GM12801 (cell line): ENCODE results near the gene CCT6B.

Source experiments
- TF ChIP-seq, protein P1 (sequence below): IDR thresholded peaks from one replicate; pipeline ENCODE4 v1.5.1; 2011; ENCODE audit warnings: control low read depth; ENCODE audit not compliant: insufficient read length; ENCODE audit errors: extremely low read depth

CCT6B gene

DNA sequence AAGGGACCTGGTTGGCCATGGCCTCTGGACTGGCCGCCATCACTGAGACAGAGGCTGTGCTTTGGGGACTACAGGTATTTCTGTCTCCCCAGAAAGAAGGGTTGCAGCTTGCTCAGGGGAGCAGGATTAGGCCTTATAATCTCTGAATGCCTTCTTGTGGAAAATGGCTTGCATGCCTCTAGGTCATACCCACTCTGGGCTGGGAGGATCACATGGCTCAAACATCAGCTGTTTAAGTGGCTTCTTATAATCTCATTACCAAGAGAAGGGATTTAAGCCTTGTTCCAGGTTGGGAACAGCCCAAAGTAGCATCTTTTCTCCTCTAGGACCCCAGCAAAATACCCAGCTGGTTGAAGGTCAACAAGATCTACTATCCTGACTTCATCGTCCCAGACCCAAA is 38.2 kb upstream of the CCT6B start:
- TF ChIP-seq, protein P1, sequence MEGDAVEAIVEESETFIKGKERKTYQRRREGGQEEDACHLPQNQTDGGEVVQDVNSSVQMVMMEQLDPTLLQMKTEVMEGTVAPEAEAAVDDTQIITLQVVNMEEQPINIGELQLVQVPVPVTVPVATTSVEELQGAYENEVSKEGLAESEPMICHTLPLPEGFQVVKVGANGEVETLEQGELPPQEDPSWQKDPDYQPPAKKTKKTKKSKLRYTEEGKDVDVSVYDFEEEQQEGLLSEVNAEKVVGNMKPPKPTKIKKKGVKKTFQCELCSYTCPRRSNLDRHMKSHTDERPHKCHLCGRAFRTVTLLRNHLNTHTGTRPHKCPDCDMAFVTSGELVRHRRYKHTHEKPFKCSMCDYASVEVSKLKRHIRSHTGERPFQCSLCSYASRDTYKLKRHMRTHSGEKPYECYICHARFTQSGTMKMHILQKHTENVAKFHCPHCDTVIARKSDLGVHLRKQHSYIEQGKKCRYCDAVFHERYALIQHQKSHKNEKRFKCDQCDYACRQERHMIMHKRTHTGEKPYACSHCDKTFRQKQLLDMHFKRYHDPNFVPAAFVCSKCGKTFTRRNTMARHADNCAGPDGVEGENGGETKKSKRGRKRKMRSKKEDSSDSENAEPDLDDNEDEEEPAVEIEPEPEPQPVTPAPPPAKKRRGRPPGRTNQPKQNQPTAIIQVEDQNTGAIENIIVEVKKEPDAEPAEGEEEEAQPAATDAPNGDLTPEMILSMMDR = no peak

DNA sequence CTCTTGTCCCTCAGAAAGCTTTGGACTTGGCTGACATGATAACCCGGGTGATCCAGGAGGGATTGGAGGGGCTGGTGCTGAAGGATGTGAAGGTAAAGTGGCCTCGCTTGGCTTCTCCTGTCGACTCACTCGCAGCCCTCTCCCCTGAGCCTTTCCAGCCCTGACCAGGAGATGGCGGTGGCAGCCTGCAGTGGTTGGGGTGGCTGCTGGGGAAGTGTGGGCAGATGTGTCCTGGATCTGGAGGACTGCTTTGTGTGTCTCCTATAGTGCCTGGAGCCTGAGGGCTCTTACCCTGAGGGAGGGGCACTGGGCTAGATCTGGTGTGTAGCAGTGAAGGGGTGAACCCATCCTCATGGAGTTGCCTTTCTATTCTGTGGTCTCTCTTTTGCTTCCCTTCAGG is 36.9 kb upstream of the CCT6B start:
- TF ChIP-seq, protein P1 = peak; percentile 6

DNA sequence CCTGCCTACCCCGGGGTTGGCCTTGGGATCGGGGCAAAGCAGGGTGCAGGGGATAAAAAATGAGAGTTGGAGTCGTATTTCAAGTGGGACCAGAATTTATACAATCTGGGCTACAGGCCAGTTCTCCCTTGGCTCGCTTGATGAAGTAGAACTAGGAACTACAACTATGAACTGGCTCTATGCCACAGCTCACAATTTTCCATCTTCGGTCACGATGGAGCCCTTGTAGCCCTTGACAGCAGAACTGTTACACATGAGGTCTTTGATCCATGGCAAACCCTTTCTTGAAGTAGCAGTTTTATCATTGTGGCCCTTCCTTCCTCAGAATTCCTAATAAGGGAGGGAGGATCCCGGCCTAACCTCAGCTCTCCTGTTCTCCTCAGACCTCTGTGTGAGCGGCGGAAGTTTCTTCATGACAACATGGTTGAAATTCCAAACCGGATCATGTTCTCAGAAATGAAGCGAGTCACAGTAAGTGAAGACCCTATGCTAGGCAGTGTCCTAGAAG is 36.1 kb upstream of the CCT6B start:
- TF ChIP-seq, protein P1 = no peak

DNA sequence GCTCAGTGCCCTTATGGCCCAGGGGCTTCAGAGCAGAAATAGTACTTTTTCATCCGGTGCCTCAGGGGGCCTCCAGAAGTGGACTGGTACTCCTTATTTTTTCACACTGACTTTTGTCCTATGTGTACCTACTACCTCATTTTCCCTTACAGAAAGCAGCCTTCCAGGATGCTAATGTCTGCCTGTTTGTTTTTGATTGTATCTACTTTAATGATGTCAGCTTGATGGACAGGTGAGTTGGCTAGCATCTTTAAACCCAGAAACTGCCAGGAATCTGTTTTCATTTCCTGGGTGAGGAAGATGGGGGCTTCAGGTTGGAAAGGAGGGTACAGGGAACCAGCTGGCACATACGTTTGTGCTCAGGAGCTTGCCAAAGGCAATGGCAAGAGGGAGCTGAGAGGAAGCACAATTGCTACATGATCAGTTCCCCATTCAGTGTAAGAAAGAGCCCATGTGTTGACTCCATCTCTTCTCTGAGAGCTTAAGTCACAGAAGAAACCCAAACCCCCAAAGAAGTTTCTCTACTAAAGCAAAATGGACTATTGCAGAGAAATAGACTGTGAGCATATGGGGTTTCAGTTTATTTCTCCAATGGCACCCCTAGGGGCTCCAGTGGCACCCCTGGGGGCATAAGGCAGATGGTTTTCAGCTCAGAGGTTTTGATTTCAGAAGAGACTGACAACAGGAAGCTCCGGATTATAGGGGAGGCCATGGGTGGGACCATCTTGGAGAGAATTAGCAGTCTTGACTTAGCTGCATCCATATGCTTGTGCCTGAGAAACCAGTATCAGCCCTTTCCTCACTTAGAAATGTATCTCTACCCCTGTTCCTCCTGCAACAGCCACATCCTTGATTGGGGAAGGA is 35.4 kb upstream of the CCT6B start:
- TF ChIP-seq, protein P1 = no peak

DNA sequence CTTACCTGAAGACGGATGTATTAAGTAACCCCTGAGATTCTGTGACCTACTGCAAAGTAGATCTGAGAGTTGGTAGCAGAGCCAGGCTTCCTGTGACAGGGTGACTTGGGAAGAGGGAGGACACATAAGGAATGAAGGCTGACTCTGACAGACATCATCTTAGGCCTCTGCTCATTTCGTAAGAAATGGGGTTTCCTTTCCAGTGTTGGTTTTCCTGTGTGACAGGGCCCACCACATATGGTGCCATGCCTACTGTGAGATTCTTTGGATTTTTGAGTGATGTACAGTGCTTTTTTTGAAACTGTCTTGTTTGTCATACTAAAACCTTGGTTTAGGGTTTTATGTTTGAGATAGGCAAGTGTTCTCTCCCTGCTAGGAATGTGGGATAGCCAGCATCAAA is 31.8 kb upstream of the CCT6B start:
- TF ChIP-seq, protein P1 = no peak

DNA sequence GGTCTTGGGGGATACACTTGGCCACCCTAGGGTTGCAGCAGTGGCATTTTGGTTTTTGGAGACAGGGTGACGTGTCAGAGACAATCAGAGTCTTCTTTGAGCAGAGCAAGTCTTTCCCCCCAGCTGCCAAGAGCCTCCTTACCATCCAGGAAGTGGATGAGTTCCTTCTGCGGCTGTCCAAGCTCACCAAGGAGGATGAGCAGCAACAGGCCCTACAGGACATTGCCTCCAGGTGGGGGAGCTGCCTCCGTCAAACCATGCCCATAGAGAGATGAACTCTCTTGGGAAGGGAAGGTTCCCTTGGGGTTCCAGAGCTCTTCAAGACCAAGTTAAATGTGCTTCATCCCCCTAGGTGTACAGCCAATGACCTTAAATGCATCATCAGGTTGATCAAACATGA is 30.3 kb upstream of the CCT6B start:
- TF ChIP-seq, protein P1 = no peak

DNA sequence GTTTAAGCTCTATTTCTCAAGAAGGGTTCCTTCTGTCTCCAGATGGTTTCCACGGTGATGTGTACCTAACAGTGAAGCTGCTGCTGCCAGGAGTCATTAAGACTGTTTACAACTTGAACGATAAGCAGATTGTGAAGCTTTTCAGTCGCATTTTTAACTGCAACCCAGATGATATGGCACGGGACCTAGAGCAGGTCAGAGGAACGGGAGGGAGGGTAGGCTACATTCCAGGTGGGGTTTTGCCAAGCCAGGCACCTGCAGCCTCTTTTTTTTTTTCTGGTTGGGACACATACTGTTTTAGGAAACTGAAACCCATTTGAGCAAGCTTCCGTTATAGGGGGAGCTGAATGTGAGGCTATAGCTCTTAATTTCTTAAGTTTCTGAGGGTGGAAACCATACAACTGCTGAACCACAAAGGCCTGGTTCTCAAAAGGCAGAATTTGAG is 29.7 kb upstream of the CCT6B start:
- TF ChIP-seq, protein P1 = no peak
